GM12878 (cell line): ENCODE measurements around the gene TEX13D. TPM values are rescaled to one million over a fixed set of nuclear protein-coding genes. Genes with fewer than 3 reads are reported as not detected.

Experiments
- ATAC-seq: fragments of 200-7000 bp; cut with Tn5 transposase; 3 replicates; pipeline ENCODE4 v1.9.1; 2020; ENCODE audit warnings: mild to moderate bottlenecking, moderate library complexity
- BruUV-seq: library from RNA; stranded (reverse); fragments of 400-500 nt; replicated peaks from 2 replicates; lab custom pipeline; 2021; lab: Mats Ljungman, UMichigan
- CTCF ChIA-PET: fragments of 300-600 bp; sonication (Branson Sonifier 250); formaldehyde crosslinking; extraction: SDS; loops from one replicate; lab custom pipeline; 2021; ENCODE audit warnings: inconsistent platforms; lab: Yijun Ruan, JAX
- POLR2A ChIA-PET: fragments of 350-600 bp; formaldehyde crosslinking; extraction: SDS; loops from one replicate; lab custom pipeline; 2021; ENCODE audit warnings: inconsistent platforms; lab: Charles Lee
- RAD21 ChIA-PET: fragments of 300-600 bp; sonication (Branson Sonifier 250); formaldehyde crosslinking; loops from one replicate; lab custom pipeline; 2023; ENCODE audit warnings: antibody characterized with exemption; ENCODE audit not compliant: unreplicated experiment; lab: Charles Lee
- SMC1A ChIA-PET: fragments of 300-600 bp; sonication (Branson Sonifier 250); formaldehyde crosslinking; loops from one replicate; lab custom pipeline; 2023; ENCODE audit not compliant: unreplicated experiment, uncharacterized antibody; lab: Charles Lee
- DNase-seq: peaks from one replicate; pipeline ENCODE4 v3.0.0-alpha.2; 2011; ENCODE audit warnings: low read depth, low spot score
- FAIRE-seq: peaks from 3 replicates; lab custom pipeline; 2011; peaks lifted over from hg19 to GRCh38; lab: Jason Lieb, UNC
- H2AFZ ChIP-seq: 2 replicates; pipeline ENCODE4 v1.6.0; 2011; ENCODE audit warnings: low read depth, low read length, control low read depth; ENCODE audit not compliant: control insufficient read depth
- H3K27ac ChIP-seq: 2 replicates; pipeline ENCODE4 v1.5.1; 2011; ENCODE audit warnings: control low read depth; ENCODE audit not compliant: control insufficient read depth, insufficient read depth
- H3K27me3 ChIP-seq, 2 experiments: replicated peaks in 1 of 2; 2 replicates each; pipeline versions ENCODE4 v1.6.0 to v1.6.1; 2011; ENCODE audit warnings: low read length in 1 of 2; ENCODE audit not compliant: control insufficient read depth in 2 of 2, insufficient read depth in 2 of 2
- H3K36me3 ChIP-seq, 2 experiments: 2 replicates each; pipeline ENCODE4 v1.5.1; 2011; ENCODE audit warnings: low read length in 1 of 2; ENCODE audit not compliant: control insufficient read depth in 2 of 2, insufficient read depth in 2 of 2
- H3K4me1 ChIP-seq: 2 replicates; pipeline ENCODE4 v1.6.1; 2011; ENCODE audit warnings: mild to moderate bottlenecking, low read length, moderate library complexity, mixed read lengths; ENCODE audit not compliant: control insufficient read depth, insufficient read depth
- H3K4me2 ChIP-seq: 2 replicates; pipeline ENCODE4 v1.6.0; 2011; ENCODE audit warnings: control low read depth; ENCODE audit not compliant: control insufficient read depth, insufficient read depth
- H3K4me3 ChIP-seq: fragments of 200-600 bp; sonication (generic); 2 replicates; pipeline ENCODE4 v1.5.1; 2016
- H3K79me2 ChIP-seq: 2 replicates; pipeline ENCODE4 v1.6.0; 2011; ENCODE audit warnings: low read length; ENCODE audit not compliant: control insufficient read depth, insufficient read depth
- H3K9ac ChIP-seq: 2 replicates; pipeline ENCODE4 v1.8.0; 2011; ENCODE audit warnings: low read length, control low read depth, mixed read lengths; ENCODE audit not compliant: control insufficient read depth, insufficient read depth
- H3K9me3 ChIP-seq: replicated peaks from 3 replicates; pipeline ENCODE4 v1.5.1; 2011; ENCODE audit warnings: mild to moderate bottlenecking, low read length; ENCODE audit not compliant: control insufficient read depth, insufficient read depth
- H4K20me1 ChIP-seq: 2 replicates; pipeline ENCODE4 v1.6.0; 2011; ENCODE audit not compliant: control insufficient read depth, insufficient read depth
- CBX3 ChIP-seq: fragments of 200-600 bp; sonication (generic); IDR thresholded peaks from 2 replicates; pipeline ENCODE4 v1.6.1; 2016; ENCODE audit warnings: low read depth, borderline replicate concordance
- EGR1 ChIP-seq, 2 experiments: IDR thresholded peaks; 1 replicate in 1 of 2; 2 replicates in 1 of 2; pipeline ENCODE4 v1.6.1; 2011 to 2012; ENCODE audit warnings: low read depth in 2 of 2, low read length in 2 of 2, borderline replicate concordance in 1 of 2, mild to moderate bottlenecking in 1 of 2, moderate library complexity in 1 of 2
- FOXK2 ChIP-seq: fragments of 450-650 bp; IDR thresholded peaks from 2 replicates; pipeline ENCODE4 v1.6.1; 2017; ENCODE audit warnings: mild to moderate bottlenecking, moderate library complexity
- IRF3 ChIP-seq: fragments of 450-650 bp; IDR thresholded peaks from 2 replicates; pipeline ENCODE4 v1.6.1; 2014; ENCODE audit warnings: mild to moderate bottlenecking
- IRF4 ChIP-seq: IDR thresholded peaks from 2 replicates; pipeline ENCODE4 v1.6.1; 2011; ENCODE audit warnings: low read depth, low read length
- IRF5 ChIP-seq: fragments of 450-650 bp; IDR thresholded peaks from 2 replicates; pipeline ENCODE4 v1.6.1; 2017; ENCODE audit warnings: borderline replicate concordance
- MLLT1 ChIP-seq: fragments of 450-650 bp; IDR thresholded peaks from 2 replicates; pipeline ENCODE4 v1.6.1; 2016; ENCODE audit warnings: mild to moderate bottlenecking
- POLR2AphosphoS5 ChIP-seq: IDR thresholded peaks from 2 replicates; pipeline ENCODE4 v1.6.1; 2011; ENCODE audit warnings: mild to moderate bottlenecking, low read length, inconsistent platforms
- PRDM15 ChIP-seq: fragments of 450-650 bp; formaldehyde crosslinking; IDR thresholded peaks from 2 replicates; pipeline ENCODE4 v1.4.0; 2020; ENCODE audit warnings: mild to moderate bottlenecking, moderate library complexity
- RAD51 ChIP-seq: fragments of 450-650 bp; IDR thresholded peaks from 2 replicates; pipeline ENCODE4 v1.6.1; 2016; ENCODE audit warnings: moderate library complexity, mild to moderate bottlenecking, inconsistent platforms
- SIN3A ChIP-seq: IDR thresholded peaks from 2 replicates; pipeline ENCODE4 v1.6.1; 2012; ENCODE audit warnings: low read depth, low read length, improper control_type of control experiment
- TBL1XR1 ChIP-seq: IDR thresholded peaks from 2 replicates; pipeline ENCODE4 v1.6.1; 2012; ENCODE audit warnings: low read depth, low read length, improper control_type of control experiment
- ZNF687 ChIP-seq: fragments of 450-650 bp; IDR thresholded peaks from 2 replicates; pipeline ENCODE4 v1.6.1; 2017; ENCODE audit warnings: mild to moderate bottlenecking, moderate library complexity
- WGBS: methylation state at CpG from one replicate; pipeline ENCODE4 v1.1.6; 2016; ENCODE audit warnings: low lambda C conversion rate; ENCODE audit not compliant: insufficient replicate concordance, insufficient coverage; ENCODE audit errors: missing lambda C conversion rate; 5-methylcytosine and 5-hydroxymethylcytosine counted together
- in situ Hi-C: fragments of 300-500 bp; cut with MboI; formaldehyde crosslinking; loops from 9 replicates; pipeline ENCODE4 v1.14.3; 2018; ENCODE audit warnings: mixed read lengths
- intact Hi-C: fragments of 100-400 bp; cut with micrococcal nuclease; formaldehyde crosslinking; loops from one replicate; pipeline ENCODE4 v1.14.2; 2022; ENCODE audit not compliant: unreplicated experiment
- polyA plus RNA-seq, 11 experiments: library from polyadenylated mRNA; depleted of rRNA in 4 of 11; unstranded in 6 of 11; stranded (reverse) in 5 of 11; fragments of >200 nt; fragmentation: Nextera tagmentation in 4 of 11; fragmentation: Illumina TruSeq in 1 of 11; extraction: Ambion mirVana in 4 of 11; extraction: Trizol in 1 of 11; gene quantifications; 1 replicate in 1 of 11; 2 replicates in 10 of 11; pipeline versions ENCODE4 v1.2.1 to v1.2.3, GENCODE V29; 2011 to 2016; ENCODE audit warnings: inconsistent platforms in 2 of 11, missing spikeins in 2 of 11, low read depth in 1 of 11
- total RNA-seq, 4 experiments: library from RNA; depleted of rRNA in 3 of 4; stranded (reverse); fragments of >200 nt in 3 of 4; fragmentation: Illumina TruSeq in 1 of 4; extraction: Trizol in 1 of 4; gene quantifications; 2 replicates each; pipeline versions ENCODE4 v1.2.1 to v1.2.3, GENCODE V29; 2013 to 2021

TEX13D gene
- total and polyA plus RNA-seq, 10 of the 15 experiments (the other 5 are each of a cell fraction or from before 2014, with no cell fraction given), result 0.11 to 2.9 (median 0.19) TPM; not detected in 1

DNA sequence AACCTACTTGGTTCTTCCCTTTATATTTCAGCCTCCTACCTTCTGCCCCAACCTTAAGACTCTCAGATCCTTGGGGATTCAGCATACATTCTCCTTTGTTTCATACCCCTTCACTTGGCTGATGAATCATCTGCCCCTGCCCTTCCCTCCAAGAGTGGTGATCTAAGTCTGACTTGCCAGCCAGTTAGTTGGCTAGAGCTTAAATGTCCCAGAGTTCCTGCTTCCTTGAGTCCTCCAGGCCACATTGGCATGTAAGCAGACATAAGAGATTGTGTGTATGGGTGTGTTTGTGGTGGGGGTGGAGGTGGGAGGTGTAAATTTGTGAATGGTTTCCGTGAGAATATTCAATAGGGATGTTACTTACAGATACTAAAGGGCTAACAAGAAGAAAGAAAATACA lies 3.7 kb upstream of the TEX13D start:
- no peak for FAIRE-seq
- RAD21 ChIA-PET, result interaction anchor here (0.5 to 1.7 kb wide), 2 partner anchors 42 to 186 kb away, joined by 3 to 4 read pairs; no protein-coding TSS in a partner anchor
- no peaks in the 10 kb centered on the region for H3K36me3 ChIP-seq
- H3K27me3 ChIP-seq, result no peaks in the 10 kb centered on the region
- no peaks in the 10 kb centered on the region for H3K9me3 ChIP-seq
- no peak for DNase-seq
- no peak overlapping the region for H3K4me2 ChIP-seq
- H2AFZ ChIP-seq, result no peak overlapping the region
- in situ Hi-C loops (no loop called here), intact Hi-C loops (loop anchor here (10.0 kb wide), 1 partner anchor 206 kb away; no protein-coding TSS in a partner anchor)
- H4K20me1 ChIP-seq, result no peaks in the 10 kb centered on the region
- H3K4me3 ChIP-seq, result no peak overlapping the region
- no peak overlapping the region for H3K27ac ChIP-seq
- WGBS, result 0% methylated on average over 1 of the region's 1 CpG
- H3K9ac ChIP-seq, result no peak overlapping the region
- BruUV-seq, result no TSS peak
- H3K4me1 ChIP-seq, result no peaks in the 10 kb centered on the region
- POLR2A ChIA-PET, result no interaction called here
- SMC1A ChIA-PET, result no interaction called here
- no peak for ATAC-seq
- CTCF ChIA-PET, result no interaction called here
- no peaks in the 10 kb centered on the region for H3K79me2 ChIP-seq
- TF ChIP-seq PRDM15 (CRISPR knock-in tag) (no peak), IRF5 (no peak), FOXK2 (no peak), ZNF687 (no peak), TBL1XR1 (no peak), RAD51 (no peak), IRF4 (no peak), SIN3A (no peak), CBX3 (no peak), EGR1 (IDR thresholded peaks at IDR 0.05; ENCODE audit: borderline replicate concordance in 1 of 2, low read depth in 2 of 2, low read length in 2 of 2) (no peak), IRF3 (no peak), MLLT1 (no peak), POLR2AphosphoS5 (no peak)
